Measurements from ENCODE around the gene TSEN15. TPM values are rescaled to one million over a fixed set of nuclear protein-coding genes. Genes with fewer than 3 reads are reported as not detected.

Gene TSEN15
- total RNA-seq, 1 donor from 2014 or later: 24.5 TPM

DNA sequence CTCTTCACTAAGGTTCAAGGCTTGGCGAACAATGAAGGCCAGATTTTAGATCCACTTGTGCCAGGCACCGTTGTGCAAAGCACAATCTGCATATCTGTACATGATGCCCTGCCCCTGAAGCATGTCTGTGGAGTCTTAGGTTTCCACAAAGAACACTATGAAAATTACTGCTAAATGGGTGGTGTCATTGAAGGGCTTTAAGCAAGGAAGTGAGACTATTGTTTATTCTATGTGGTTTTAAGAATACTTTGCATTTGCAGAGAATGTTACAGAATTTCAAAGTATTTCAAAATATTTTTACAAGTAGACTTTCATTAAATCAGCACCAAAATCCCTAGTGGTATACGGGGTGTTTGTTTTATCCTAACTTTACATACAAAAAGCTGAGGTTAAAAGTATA is 8.8 kb downstream of the TSEN15 start:
- Mint-ChIP-seq H3K27me3 (no peaks in the 10 kb centered on the region), H3K36me3 (peaks cover 27% of the 10 kb centered on the region), H3K4me1 (ENCODE audit: unreplicated experiment) (peaks cover 16% of the 10 kb centered on the region), H3K27ac (no peak overlapping the region), H3K4me3 (no peak overlapping the region), H3K9me3 (no peaks in the 10 kb centered on the region)
- no peak for TF ChIP-seq CTCF (conservative IDR thresholded peaks at IDR 0.05)
- DNase-seq (ENCODE audit: extremely low spot score, unreplicated experiment): no peak

- H3K4me1 Mint-ChIP-seq (ENCODE audit: unreplicated experiment): peaks cover 16% of the 10 kb centered on the region
- TF ChIP-seq CTCF (conservative IDR thresholded peaks at IDR 0.05): no peak
- H3K9me3 Mint-ChIP-seq: no peaks in the 10 kb centered on the region
- DNase-seq (ENCODE audit: extremely low spot score, unreplicated experiment): no peak
- peaks cover 33% of the 10 kb centered on the region for H3K36me3 Mint-ChIP-seq
- H3K27ac Mint-ChIP-seq: no peak overlapping the region
- H3K27me3 Mint-ChIP-seq: no peaks in the 10 kb centered on the region
- H3K4me3 Mint-ChIP-seq: no peak overlapping the region
Measured at GRCh38 chr1:184061396-184062003, 10.0 kb downstream of the TSEN15 start.

GRCh38 chr1:184062640-184063286 is 11.2 kb downstream of the TSEN15 start:
- Mint-ChIP-seq H3K27me3 (no peaks in the 10 kb centered on the region), H3K9me3 (no peaks in the 10 kb centered on the region), H3K4me1 (ENCODE audit: unreplicated experiment) (peaks cover 9% of the 10 kb centered on the region), H3K4me3 (no peak overlapping the region), H3K27ac (no peak overlapping the region), H3K36me3 (peaks cover 36% of the 10 kb centered on the region)
- no peak for TF ChIP-seq CTCF (conservative IDR thresholded peaks at IDR 0.05)
- DNase-seq (ENCODE audit: extremely low spot score, unreplicated experiment): no peak

- no peaks in the 10 kb centered on the region for H3K9me3 Mint-ChIP-seq
Measured at GRCh38 chr1:184065559-184065958, 14.0 kb downstream of the TSEN15 start.

GRCh38 chr1:184068354-184068753 is 16.8 kb downstream of the TSEN15 start:
- Mint-ChIP-seq H3K4me1 (ENCODE audit: unreplicated experiment) (no peaks in the 10 kb centered on the region), H3K36me3 (peaks cover 31% of the 10 kb centered on the region), H3K27me3 (no peaks in the 10 kb centered on the region), H3K9me3 (no peaks in the 10 kb centered on the region), H3K4me3 (no peak overlapping the region), H3K27ac (no peak overlapping the region)
- DNase-seq (ENCODE audit: extremely low spot score, unreplicated experiment): no peak
- TF ChIP-seq CTCF (conservative IDR thresholded peaks at IDR 0.05): no peak

More at GRCh38 chr1:184065559-184065958, 14.0 kb downstream of the TSEN15 start:
- Mint-ChIP-seq H3K4me1 (ENCODE audit: unreplicated experiment) (peaks cover 9% of the 10 kb centered on the region), H3K27me3 (no peaks in the 10 kb centered on the region), H3K27ac (no peak overlapping the region), H3K4me3 (no peak overlapping the region), H3K36me3 (peaks cover 31% of the 10 kb centered on the region)
- no peak for DNase-seq (ENCODE audit: extremely low spot score, unreplicated experiment)
- no peak for TF ChIP-seq CTCF (conservative IDR thresholded peaks at IDR 0.05)

Data from type B pancreatic cell (in vitro differentiated cells).